Heart left ventricle (tissue), 13 donors: ENCODE results near the gene DIP2C.

Source experiments
- CTCF ChIP-seq, 12 donors: fragments of 200-600 bp; sonication (generic) in 4 of 12; IDR thresholded peaks; one replicate each; pipeline versions ENCODE4 v1.5.0 to v1.8.0; 2018 to 2022; ENCODE audit warnings: antibody characterized with exemption in 12 of 12, mild to moderate bottlenecking in 5 of 12
- POLR2A ChIP-seq, 2 donors: fragments of 450-650 bp; IDR thresholded peaks; one replicate each; pipeline ENCODE4 v1.6.1; 2017; ENCODE audit warnings: antibody characterized with exemption in 2 of 2, mild to moderate bottlenecking in 2 of 2, moderate library complexity in 2 of 2
- donor health status: ischemic (EF 13 %, LVEDD 7.1; RV severe dilation, severe dysfunction).
- donor health status: DM: no; HTN: yes; CAD: no.
- donor health status: DM: no; HTN: no; CAD: no.
- donor health status: ischemic (EF 25% LVEDD 6.9; RV normal size, moderate dysfunction).
- donor health status: ischemic (EF 25% LVEDD 5.7; RV mildly dilated, moderate dysfunction).
- donor health status: ischemic (EF 35%, LVEDD 5.7; RV mildly dilated, moderate dysfunction).
- donor health status: nonischemic (EF 11% LVEDD 7.7; RV severe dilation, severe dysfunction).
- donor health status: DM: yes; HTN: yes; CAD: no.
- donor health status: PGD.
- donor health status: ischemic (EF 29% LVEDD 5.4; RV normal size, mild dysfunction).
- donor health status: nonischemic (EF 23%, LVEDD 6.1; RV moderate dilation, normal function).

DNA sequence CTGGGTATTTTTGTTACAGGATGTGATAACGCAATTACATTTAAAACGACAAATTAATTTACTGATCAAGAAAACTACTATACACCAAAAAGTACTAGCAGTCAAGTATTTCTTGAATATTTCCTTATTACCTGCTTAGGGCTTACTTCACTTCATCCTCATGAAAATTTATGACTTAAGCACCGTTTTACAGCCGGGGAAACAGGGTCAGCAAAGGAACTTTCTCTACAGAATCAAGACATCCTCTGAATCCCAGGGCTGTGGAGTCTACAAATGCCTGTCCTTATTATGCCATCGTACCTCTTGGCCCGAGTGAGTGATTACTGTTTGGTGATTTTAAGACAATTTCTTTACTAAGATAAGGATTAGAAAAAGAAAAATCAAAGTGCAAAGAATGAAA, 305.9 kb downstream of the DIP2C start:
- TF ChIP-seq CTCF (IDR thresholded peaks at IDR 0.05) (no peak), POLR2A (IDR thresholded peaks at IDR 0.05) (no peak)
